Fibroblast of lung (primary cell): ENCODE data around the gene ACO2. TPM values are rescaled to one million over a fixed set of nuclear protein-coding genes. Genes with fewer than 3 reads are reported as not detected.

ENCODE experiments used
- DNase-seq, 2 donors: peaks; one replicate each; pipeline versions ENCODE4 v3.0.0 to v3.0.0-alpha.2; 2010; ENCODE audit warnings: low read depth in 2 of 2
- H2AFZ ChIP-seq: 2 replicates; pipeline ENCODE4 v1.5.1; 2012; ENCODE audit warnings: low read length, control low read depth, inconsistent platforms
- H3K27ac ChIP-seq: 2 replicates; pipeline ENCODE4 v1.5.1; 2011; ENCODE audit warnings: low read length, control low read depth; ENCODE audit not compliant: insufficient read depth
- H3K27me3 ChIP-seq: 2 replicates; pipeline ENCODE4 v1.5.1; 2011; ENCODE audit warnings: mild to moderate bottlenecking, low read length; ENCODE audit not compliant: control insufficient read depth, insufficient read depth
- H3K36me3 ChIP-seq: 2 replicates; pipeline ENCODE4 v1.5.1; 2011; ENCODE audit warnings: low read length; ENCODE audit not compliant: control insufficient read depth, insufficient read depth
- H3K4me1 ChIP-seq: 2 replicates; pipeline ENCODE4 v1.5.1; 2011; ENCODE audit warnings: low read length; ENCODE audit not compliant: control insufficient read depth, insufficient read depth; ENCODE audit errors: extremely low read depth
- H3K4me2 ChIP-seq: 2 replicates; pipeline ENCODE4 v1.5.1; 2011; ENCODE audit warnings: low read length, control low read depth; ENCODE audit not compliant: insufficient read depth; ENCODE audit errors: extremely low read depth
- H3K4me3 ChIP-seq, 4 experiments: fragments of 200-600 bp in 1 of 4; sonication (generic) in 1 of 4; replicated peaks in 1 of 4; 2 replicates each; pipeline ENCODE4 v1.5.1; 2011 to 2016; ENCODE audit warnings: low read length in 4 of 4, low read depth in 3 of 4, mild to moderate bottlenecking in 3 of 4, control low read depth in 2 of 4, inconsistent platforms in 1 of 4, mixed read lengths in 1 of 4; ENCODE audit not compliant: insufficient read depth in 1 of 4; ENCODE audit errors: control extremely low read depth in 1 of 4
- H3K79me2 ChIP-seq: 2 replicates; pipeline ENCODE4 v1.5.1; 2012; ENCODE audit warnings: mild to moderate bottlenecking, low read length, inconsistent platforms; ENCODE audit not compliant: control insufficient read depth, insufficient read depth
- H3K9ac ChIP-seq: 2 replicates; pipeline ENCODE4 v1.5.1; 2011; ENCODE audit warnings: mild to moderate bottlenecking, low read length, control low read depth; ENCODE audit not compliant: insufficient read depth
- H3K9me3 ChIP-seq: 2 replicates; pipeline ENCODE4 v1.5.1; 2012; ENCODE audit warnings: low read depth, low read length; ENCODE audit not compliant: control insufficient read depth, insufficient read depth
- H4K20me1 ChIP-seq: 2 replicates; pipeline ENCODE4 v1.5.1; 2011; ENCODE audit warnings: low read length; ENCODE audit not compliant: control insufficient read depth, insufficient read depth; ENCODE audit errors: extremely low read depth
- EZH2 ChIP-seq: IDR thresholded peaks from 2 replicates; pipeline ENCODE4 v1.5.1; 2012; ENCODE audit warnings: low read length, control low read depth, mild to moderate bottlenecking; ENCODE audit errors: missing control alignments
- polyA plus RNA-seq, 2 donors: library from polyadenylated mRNA; depleted of rRNA in 1 of 2; stranded (reverse) in 1 of 2; unstranded in 1 of 2; fragments of >200 nt; gene quantifications; 2 replicates each; pipeline ENCODE4 v1.2.1, GENCODE V29; 2011 to 2012; ENCODE audit warnings: missing spikeins in 1 of 2
- total RNA-seq: library from RNA; depleted of rRNA; stranded (reverse); fragments of >200 nt; gene quantifications from 2 replicates; pipeline ENCODE4 v1.2.1, GENCODE V29; 2014
- TF ChIP-seq, protein P1 (sequence below), 2 donors: IDR thresholded peaks in 1 of 2; conservative IDR thresholded peaks in 1 of 2; 1 replicate in 1 of 2; 2 replicates in 1 of 2; pipeline ENCODE4 v1.5.1; 2011 to 2012; ENCODE audit warnings: low read length in 2 of 2, control low read depth in 1 of 2, inconsistent platforms in 1 of 2, low read depth in 1 of 2, mild to moderate bottlenecking in 1 of 2

Gene ACO2
- total and polyA plus RNA-seq, 2 donors (not counting 1 experiment from before 2014, with no cell fraction given): 37.6 to 80.3 TPM

DNA sequence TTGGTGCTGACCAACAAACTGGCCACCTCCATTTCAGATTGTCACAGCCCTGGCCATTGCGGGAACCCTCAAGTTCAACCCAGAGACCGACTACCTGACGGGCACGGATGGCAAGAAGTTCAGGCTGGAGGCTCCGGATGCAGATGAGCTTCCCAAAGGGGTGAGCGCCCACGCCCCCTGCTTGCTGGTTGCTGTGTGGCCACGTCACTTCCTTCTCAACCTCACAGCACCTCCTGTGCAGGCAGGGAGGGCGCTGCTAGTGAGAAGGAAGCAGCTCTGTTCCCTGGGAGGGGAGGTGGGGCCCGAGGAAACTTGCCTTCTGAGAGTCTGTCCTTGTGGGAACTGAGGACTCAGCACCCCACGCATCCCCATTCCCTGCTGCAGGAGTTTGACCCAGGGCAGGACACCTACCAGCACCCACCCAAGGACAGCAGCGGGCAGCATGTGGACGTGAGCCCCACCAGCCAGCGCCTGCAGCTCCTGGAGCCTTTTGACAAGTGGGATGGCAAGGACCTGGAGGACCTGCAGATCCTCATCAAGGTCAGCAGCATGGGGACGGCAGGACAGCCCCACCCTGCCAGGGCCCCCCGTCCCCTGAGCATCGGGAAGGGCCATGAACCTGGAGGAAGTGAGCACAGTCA, 56.0 kb downstream of the ACO2 start:
- peak overlapping the region; percentile 80 for H3K4me2 ChIP-seq

DNA sequence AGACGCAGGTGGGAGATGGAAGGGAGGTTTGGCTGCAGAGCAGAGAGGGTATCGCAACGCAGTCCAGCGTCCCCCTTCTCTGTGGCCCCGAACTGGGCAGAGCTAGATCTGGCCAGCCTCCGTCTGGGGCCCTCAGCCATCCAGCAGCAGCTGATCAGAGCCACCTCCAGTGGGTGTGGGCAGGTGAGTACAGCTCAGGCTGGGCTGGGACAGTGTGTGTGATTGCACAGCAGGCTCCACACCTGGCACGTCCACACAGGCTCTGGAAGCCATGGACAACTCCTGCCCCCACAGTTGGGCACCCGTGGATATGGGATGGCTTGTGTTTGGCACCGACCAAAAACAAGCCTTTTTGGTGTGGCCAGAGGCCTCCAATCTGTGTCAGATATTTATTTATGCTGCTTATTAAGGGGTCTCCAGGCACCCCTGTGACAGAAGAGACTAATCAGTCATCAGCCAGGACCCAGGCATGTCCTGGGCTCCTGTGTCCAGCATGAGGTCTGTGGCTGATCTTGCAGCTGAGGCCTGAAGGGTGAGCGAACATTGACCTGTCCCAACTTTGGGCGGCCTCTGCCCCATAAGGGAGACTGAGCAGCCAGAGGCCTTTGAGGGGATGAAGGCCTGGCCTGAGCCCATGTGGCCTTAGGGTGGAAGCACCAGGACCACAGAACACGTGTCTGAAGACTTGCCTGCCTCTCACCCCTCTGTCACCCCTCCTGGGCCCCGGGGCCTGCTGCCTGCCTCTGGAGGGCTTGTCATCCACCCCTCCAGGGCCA, 56.7 kb downstream of the ACO2 start:
- Histone ChIP-seq H3K9ac (no peak overlapping the region), H3K4me1 (peaks cover 31% of the 10 kb centered on the region), H4K20me1 (no peaks in the 10 kb centered on the region), H3K4me2 (peak overlapping the region; percentile 32), H3K9me3 (no peaks in the 10 kb centered on the region), H3K4me3 (no peak overlapping the region), H3K27ac (peak overlapping the region; percentile 98), H3K79me2 (peaks cover 6% of the 10 kb centered on the region), H2AFZ (no peak overlapping the region), H3K27me3 (no peaks in the 10 kb centered on the region), H3K36me3 (peaks cover 44% of the 10 kb centered on the region)
- no peak for DNase-seq
- no peak for TF ChIP-seq EZH2
- TF ChIP-seq, protein P1, sequence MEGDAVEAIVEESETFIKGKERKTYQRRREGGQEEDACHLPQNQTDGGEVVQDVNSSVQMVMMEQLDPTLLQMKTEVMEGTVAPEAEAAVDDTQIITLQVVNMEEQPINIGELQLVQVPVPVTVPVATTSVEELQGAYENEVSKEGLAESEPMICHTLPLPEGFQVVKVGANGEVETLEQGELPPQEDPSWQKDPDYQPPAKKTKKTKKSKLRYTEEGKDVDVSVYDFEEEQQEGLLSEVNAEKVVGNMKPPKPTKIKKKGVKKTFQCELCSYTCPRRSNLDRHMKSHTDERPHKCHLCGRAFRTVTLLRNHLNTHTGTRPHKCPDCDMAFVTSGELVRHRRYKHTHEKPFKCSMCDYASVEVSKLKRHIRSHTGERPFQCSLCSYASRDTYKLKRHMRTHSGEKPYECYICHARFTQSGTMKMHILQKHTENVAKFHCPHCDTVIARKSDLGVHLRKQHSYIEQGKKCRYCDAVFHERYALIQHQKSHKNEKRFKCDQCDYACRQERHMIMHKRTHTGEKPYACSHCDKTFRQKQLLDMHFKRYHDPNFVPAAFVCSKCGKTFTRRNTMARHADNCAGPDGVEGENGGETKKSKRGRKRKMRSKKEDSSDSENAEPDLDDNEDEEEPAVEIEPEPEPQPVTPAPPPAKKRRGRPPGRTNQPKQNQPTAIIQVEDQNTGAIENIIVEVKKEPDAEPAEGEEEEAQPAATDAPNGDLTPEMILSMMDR (conservative IDR thresholded peaks at IDR 0.05 in 1 of 2, IDR thresholded peaks at IDR 0.05 in 1 of 2; ENCODE audit: low read depth in 1 of 2, low read length in 2 of 2): no peak

More for the DNA sequence above, 56.0 kb downstream of the ACO2 start:
- peak overlapping the region; percentile 55 for H3K9ac ChIP-seq
- peak overlapping the region in 1 of 4 experiments; percentile 33 for H3K4me3 ChIP-seq
- H3K4me1 ChIP-seq: peaks cover 31% of the 10 kb centered on the region
- no peaks in the 10 kb centered on the region for H4K20me1 ChIP-seq
- no peaks in the 10 kb centered on the region for H3K27me3 ChIP-seq
- H2AFZ ChIP-seq: no peak overlapping the region
- peak overlapping the region; percentile 98 for H3K27ac ChIP-seq
- peaks cover 42% of the 10 kb centered on the region for H3K36me3 ChIP-seq
- DNase-seq: no peak
- peaks cover 6% of the 10 kb centered on the region for H3K79me2 ChIP-seq
- TF ChIP-seq, protein P1 (conservative IDR thresholded peaks at IDR 0.05 in 1 of 2, IDR thresholded peaks at IDR 0.05 in 1 of 2; ENCODE audit: low read depth in 1 of 2, low read length in 2 of 2): peak in 1 of 2 donors; percentile 9
- no peak for TF ChIP-seq EZH2
- H3K9me3 ChIP-seq: no peaks in the 10 kb centered on the region

DNA sequence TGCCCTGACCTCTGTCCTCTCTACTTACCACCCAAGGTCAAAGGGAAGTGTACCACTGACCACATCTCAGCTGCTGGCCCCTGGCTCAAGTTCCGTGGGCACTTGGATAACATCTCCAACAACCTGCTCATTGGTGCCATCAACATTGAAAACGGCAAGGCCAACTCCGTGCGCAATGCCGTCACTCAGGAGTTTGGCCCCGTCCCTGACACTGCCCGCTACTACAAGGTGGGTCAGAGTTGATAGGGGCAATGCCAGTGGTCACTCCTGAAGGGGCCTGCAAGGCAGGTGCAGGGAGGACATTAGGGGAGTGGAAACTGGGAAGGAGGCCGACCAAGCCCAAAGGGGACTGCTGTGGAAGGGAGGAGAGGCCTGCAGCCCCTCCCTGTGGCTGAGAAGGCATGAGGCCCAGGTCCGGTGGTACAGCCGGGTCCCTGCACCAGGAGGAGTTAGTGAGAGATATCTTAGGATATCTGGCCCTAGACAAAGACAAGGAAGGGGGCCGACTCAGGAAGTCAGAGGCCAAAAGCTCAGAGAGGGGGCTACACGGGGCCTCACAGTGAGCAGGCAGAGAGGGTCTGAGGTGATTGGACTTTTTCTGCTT, 57.4 kb downstream of the ACO2 start:
- no peak for DNase-seq
- Histone ChIP-seq H3K36me3 (peaks cover 51% of the 10 kb centered on the region), H3K27me3 (no peaks in the 10 kb centered on the region), H3K4me2 (no peak overlapping the region), H3K9me3 (no peaks in the 10 kb centered on the region), H3K9ac (no peak overlapping the region), H3K4me3 (no peak overlapping the region), H4K20me1 (no peaks in the 10 kb centered on the region), H3K27ac (peak overlapping the region; percentile 98), H2AFZ (no peak overlapping the region), H3K79me2 (peaks cover 8% of the 10 kb centered on the region), H3K4me1 (peaks cover 31% of the 10 kb centered on the region)
- TF ChIP-seq, protein P1 (conservative IDR thresholded peaks at IDR 0.05 in 1 of 2, IDR thresholded peaks at IDR 0.05 in 1 of 2; ENCODE audit: low read depth in 1 of 2, low read length in 2 of 2): no peak
- no peak for TF ChIP-seq EZH2
